Lower lobe of right lung (tissue), 2 donors: ENCODE measurements around the gene TENM3. TPM values are rescaled to one million over a fixed set of nuclear protein-coding genes. Genes with fewer than 3 reads are reported as not detected.

Experiments used
- ATAC-seq, 2 donors: fragments of 200-7000 bp; cut with Tn5 transposase; one replicate each; pipeline ENCODE4 v1.9.1; 2020 to 2022; ENCODE audit warnings: mild to moderate bottlenecking in 2 of 2, moderate library complexity in 2 of 2
- DNase-seq: peaks from one replicate; pipeline ENCODE4 v3.0.0-alpha.2; 2020
- H3K27ac ChIP-seq: fragments of 200-600 bp; one replicate; pipeline ENCODE4 v1.8.0; 2022
- H3K27me3 ChIP-seq: fragments of 200-600 bp; one replicate; pipeline ENCODE4 v1.8.0; 2022; ENCODE audit warnings: low read depth
- H3K36me3 ChIP-seq: fragments of 200-600 bp; one replicate; pipeline ENCODE4 v1.8.0; 2022; ENCODE audit warnings: mild to moderate bottlenecking
- H3K4me1 ChIP-seq: fragments of 200-600 bp; one replicate; pipeline ENCODE4 v1.8.0; 2022
- H3K4me3 ChIP-seq: fragments of 200-600 bp; one replicate; pipeline ENCODE4 v1.8.0; 2022; ENCODE audit warnings: mild to moderate bottlenecking
- H3K9me3 ChIP-seq: fragments of 200-600 bp; one replicate; pipeline ENCODE4 v1.8.0; 2022
- CTCF ChIP-seq: fragments of 200-600 bp; IDR thresholded peaks from one replicate; pipeline ENCODE4 v1.8.0; 2022; ENCODE audit warnings: antibody characterized with exemption, mild to moderate bottlenecking
- intact Hi-C: fragments of 100-400 bp; cut with DNase I; formaldehyde crosslinking; loops from one replicate; pipeline ENCODE4 v1.11.0; 2022
- total RNA-seq: library from RNA; stranded (reverse); fragmentation: NEBNext Ultra II Directional; extraction: Animal tissue kit (Norgen Biotek cat#: 25700); gene quantifications from one replicate; pipeline ENCODE4 v1.2.1, GENCODE V29; 2021
- donor health status: DM: no; HTN: yes; CAD: no; lungs with severe emphysema.

Gene TENM3
- total RNA-seq, 1 donor from 2014 or later, result 1.9 TPM

- no peak for ATAC-seq
These were observed 3.4 kb downstream of the TENM3 start for GRCh38 chr4:182246401-182247205.

DNA sequence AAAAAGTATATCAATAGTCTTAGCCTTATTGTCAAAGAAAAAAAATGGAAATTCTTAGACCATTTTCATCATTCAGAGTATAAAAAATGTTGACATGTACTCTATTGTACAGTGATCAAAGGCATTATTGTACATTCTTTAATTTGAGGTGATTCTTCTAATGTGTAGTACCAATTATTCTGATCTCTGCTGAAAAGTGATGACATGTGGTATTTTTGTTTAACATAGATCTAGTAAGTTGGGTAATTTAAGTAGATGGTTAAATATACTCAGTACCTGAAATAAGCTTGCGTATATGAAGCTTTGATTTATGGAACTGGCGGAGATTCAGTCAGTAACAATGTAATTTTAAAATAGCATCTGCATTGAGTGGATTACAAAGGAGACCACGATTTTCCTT is 5.1 kb downstream of the TENM3 start:
- H3K9me3 ChIP-seq, result no peaks in the 10 kb centered on the region
- no peaks in the 10 kb centered on the region for H3K27me3 ChIP-seq
- no peak for TF ChIP-seq CTCF
- ATAC-seq, result no peak
- no peaks in the 10 kb centered on the region for H3K4me1 ChIP-seq
- no peak overlapping the region for H3K4me3 ChIP-seq
- intact Hi-C loops, result no loop called here
- no peak overlapping the region for H3K27ac ChIP-seq
- no peak for DNase-seq
- no peaks in the 10 kb centered on the region for H3K36me3 ChIP-seq

More at GRCh38 chr4:182246401-182247205, 3.4 kb downstream of the TENM3 start:
- no peaks in the 10 kb centered on the region for H3K9me3 ChIP-seq
- TF ChIP-seq CTCF, result no peak
- intact Hi-C loops, result no loop called here
- no peaks in the 10 kb centered on the region for H3K4me1 ChIP-seq
- no peak overlapping the region for H3K27ac ChIP-seq
- H3K27me3 ChIP-seq, result no peaks in the 10 kb centered on the region
- H3K4me3 ChIP-seq, result no peak overlapping the region
- no peaks in the 10 kb centered on the region for H3K36me3 ChIP-seq
- no peak for DNase-seq

DNA sequence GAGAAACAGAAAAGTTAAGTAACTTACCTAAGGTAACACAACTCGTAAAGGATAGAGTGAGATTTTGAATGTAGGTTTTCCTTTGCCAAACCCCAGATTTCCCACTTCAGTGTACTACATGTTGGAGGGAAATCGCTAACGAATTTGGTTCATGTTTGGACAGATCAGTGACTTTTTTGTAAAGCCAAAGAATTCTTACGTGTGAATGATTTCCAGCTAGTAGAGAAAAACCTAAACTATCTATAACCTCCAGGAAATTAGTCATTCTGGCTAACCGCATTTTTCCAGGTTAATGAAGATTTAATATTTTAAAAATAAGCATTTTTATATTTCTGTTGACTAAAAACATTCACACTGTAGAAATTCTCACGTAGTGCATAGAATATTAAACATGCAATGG is 7.2 kb downstream of the TENM3 start:
- Histone ChIP-seq H3K9me3 (no peaks in the 10 kb centered on the region), H3K36me3 (no peaks in the 10 kb centered on the region), H3K27ac (no peak overlapping the region), H3K4me3 (no peak overlapping the region), H3K27me3 (no peaks in the 10 kb centered on the region), H3K4me1 (no peaks in the 10 kb centered on the region)
- no peak for ATAC-seq
- intact Hi-C loops, result no loop called here
- no peak for DNase-seq
- TF ChIP-seq CTCF, result no peak

DNA sequence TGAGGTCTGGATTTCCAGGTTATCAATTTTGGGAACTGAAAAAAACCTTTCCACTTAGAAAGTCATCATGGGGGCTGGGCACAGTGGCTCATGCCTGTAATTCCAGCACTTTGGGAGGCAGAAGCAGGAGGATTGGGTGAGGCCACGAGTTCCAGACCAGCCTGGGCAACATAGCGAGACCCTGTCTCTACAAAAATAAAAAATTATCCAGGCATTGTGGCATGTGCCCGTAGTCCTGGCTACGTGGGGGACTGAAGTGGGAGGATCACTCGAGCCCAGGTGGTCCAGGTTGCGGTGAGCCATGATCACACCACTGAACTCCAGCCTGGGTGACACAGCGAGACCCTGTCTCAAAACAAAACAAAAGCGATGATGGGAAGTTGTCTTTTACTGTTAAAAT is 7.9 kb downstream of the TENM3 start:
- Histone ChIP-seq H3K27me3 (no peaks in the 10 kb centered on the region), H3K36me3 (no peaks in the 10 kb centered on the region), H3K9me3 (no peaks in the 10 kb centered on the region), H3K4me3 (no peak overlapping the region), H3K27ac (no peak overlapping the region), H3K4me1 (no peaks in the 10 kb centered on the region)
- no peak for TF ChIP-seq CTCF
- no peak for DNase-seq
- intact Hi-C loops, result no loop called here
- no peak for ATAC-seq

DNA sequence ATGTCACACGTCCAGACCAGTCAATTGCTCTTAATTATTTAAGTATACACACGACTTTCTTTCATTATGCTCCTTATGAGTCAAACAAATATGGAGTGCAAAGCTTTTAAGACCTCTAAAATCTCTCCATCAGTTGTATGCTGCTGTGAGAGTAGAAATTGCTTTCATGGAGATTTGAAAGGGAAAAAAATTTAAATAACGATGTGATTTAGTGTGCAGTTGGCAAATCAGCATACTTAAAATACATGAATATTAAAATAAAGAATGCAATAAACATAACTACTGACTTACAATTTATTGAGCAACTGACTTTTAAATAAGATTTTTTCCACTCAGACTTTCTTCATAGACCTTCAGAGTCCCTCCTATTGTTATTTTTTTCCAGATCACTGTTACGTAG is 9.0 kb downstream of the TENM3 start:
- H3K27me3 ChIP-seq, result no peaks in the 10 kb centered on the region
- no peak for TF ChIP-seq CTCF
- intact Hi-C loops, result no loop called here
- H3K36me3 ChIP-seq, result no peaks in the 10 kb centered on the region
- no peak for DNase-seq
- H3K4me1 ChIP-seq, result no peaks in the 10 kb centered on the region
- H3K27ac ChIP-seq, result no peak overlapping the region
- H3K4me3 ChIP-seq, result no peak overlapping the region
- no peaks in the 10 kb centered on the region for H3K9me3 ChIP-seq
- ATAC-seq, result no peak
